ENCODE results near the gene ENOX2. TPM values are rescaled to one million over a fixed set of nuclear protein-coding genes. Genes with fewer than 3 reads are reported as not detected.
"Not testable (repeated sequence)": the region's sequence is repeated elsewhere in the genome, so short reads cannot be mapped to it uniquely, and the experiment has no call there.

The ENOX2 gene
- total and polyA plus RNA-seq, 12 donors = 3.4 to 31.7 (median 18.9) TPM

GRCh38 chrX:130827648-130828047, 75.4 kb downstream of the ENOX2 start:
- intact Hi-C loops (cut with DNase I) = no loop called here
- Histone ChIP-seq H3K36me3 (replicated peaks in 1 of 2) (no peaks in the 10 kb centered on the region), H3K4me3 (no peak overlapping the region), H3K27me3 (no peaks in the 10 kb centered on the region), H3K4me1 (replicated peaks in 1 of 2) (no peaks in the 10 kb centered on the region), H3K9me3 (replicated peaks in 1 of 3) (no peaks in the 10 kb centered on the region), H3K27ac (no peak overlapping the region)
- no peak for TF ChIP-seq CTCF (IDR thresholded peaks at IDR 0.05)
- TF ChIP-seq POLR2A (IDR thresholded peaks at IDR 0.05) = no peak
- no peak for DNase-seq
- WGBS, 4 donors = 52 to 88% (median 71%) methylated on average over 2 of the region's 2 CpGs

- intact Hi-C loops (cut with DNase I) = no loop called here
- WGBS, 4 donors = 35 to 91% (median 64%) methylated on average over 1 of the region's 1 CpG
- no peak overlapping the region for H3K4me3 ChIP-seq
- DNase-seq = no peak
- TF ChIP-seq CTCF (IDR thresholded peaks at IDR 0.05) (no peak), POLR2A (IDR thresholded peaks at IDR 0.05) (no peak)
- no peaks in the 10 kb centered on the region for H3K9me3 ChIP-seq (replicated peaks in 1 of 3)
- H3K27me3 ChIP-seq = no peaks in the 10 kb centered on the region
- no peaks in the 10 kb centered on the region for H3K4me1 ChIP-seq (replicated peaks in 1 of 2)
- H3K27ac ChIP-seq = no peak overlapping the region
- H3K36me3 ChIP-seq (replicated peaks in 1 of 2) = no peaks in the 10 kb centered on the region
These were observed 76.8 kb downstream of the ENOX2 start for GRCh38 chrX:130826249-130826648.

GRCh38 chrX:130825525-130825924, 77.5 kb downstream of the ENOX2 start:
- no peaks in the 10 kb centered on the region for H3K9me3 ChIP-seq (replicated peaks in 1 of 3)
- WGBS, 4 donors = 86 to 95% (median 93%) methylated on average over 2 of the region's 2 CpGs
- TF ChIP-seq POLR2A (IDR thresholded peaks at IDR 0.05) (no peak), CTCF (IDR thresholded peaks at IDR 0.05) (no peak)
- no peaks in the 10 kb centered on the region for H3K27me3 ChIP-seq
- no peaks in the 10 kb centered on the region for H3K4me1 ChIP-seq (replicated peaks in 1 of 2)
- H3K36me3 ChIP-seq (replicated peaks in 1 of 2) = no peaks in the 10 kb centered on the region
- DNase-seq = no peak
- intact Hi-C loops (cut with DNase I) = no loop called here
- no peak overlapping the region for H3K4me3 ChIP-seq
- no peak overlapping the region for H3K27ac ChIP-seq

GRCh38 chrX:130819367-130819766, 83.6 kb downstream of the ENOX2 start:
- H3K9me3 ChIP-seq (replicated peaks in 1 of 3); H3K36me3 ChIP-seq (replicated peaks in 1 of 2); DNase-seq; H3K4me1 ChIP-seq (replicated peaks in 1 of 2); H3K27me3 ChIP-seq; intact Hi-C loops (cut with DNase I); H3K27ac ChIP-seq; H3K4me3 ChIP-seq: not testable (repeated sequence)
- 81 to 98% (median 88%) methylated on average over 4 of the region's 4 CpGs for WGBS, 4 donors

- DNase-seq = not testable (repeated sequence)
These were observed 89.1 kb downstream of the ENOX2 start for GRCh38 chrX:130813932-130814331.

More at GRCh38 chrX:130813932-130814331, 89.1 kb downstream of the ENOX2 start:
- H3K36me3 ChIP-seq (replicated peaks in 1 of 2); H3K4me1 ChIP-seq (replicated peaks in 1 of 2); H3K27me3 ChIP-seq; H3K4me3 ChIP-seq; H3K9me3 ChIP-seq (replicated peaks in 1 of 3); intact Hi-C loops (cut with DNase I); H3K27ac ChIP-seq: not testable (repeated sequence)
- 63 to 88% (median 71%) methylated on average over 2 to 5 of the region's 5 CpGs; no CpG with 5 or more reads in 1 of the 4 donors for WGBS, 4 donors

Measured in adrenal gland (tissue), 12 donors.